Heart right ventricle (tissue), 16 donors: ENCODE data around the gene TMEM204. TPM values are rescaled to one million over a fixed set of nuclear protein-coding genes. Genes with fewer than 3 reads are reported as not detected.

Experiments
- ATAC-seq, 8 donors: fragments of 200-7000 bp; cut with Tn5 transposase; one replicate each; pipeline ENCODE4 v1.9.1; 2020; ENCODE audit warnings: mild to moderate bottlenecking in 8 of 8, moderate library complexity in 8 of 8, moderate number of reproducible peaks in 1 of 8
- DNase-seq, 2 donors: peaks; one replicate each; pipeline ENCODE4 v3.0.0-alpha.2; 2020
- H3K27ac ChIP-seq, 10 donors: fragments of 200-600 bp; sonication (generic) in 2 of 10; one replicate each; pipeline versions ENCODE4 v1.5.0 to v1.8.0; 2020 to 2022; ENCODE audit warnings: mild to moderate bottlenecking in 3 of 10
- H3K27me3 ChIP-seq, 7 donors: fragments of 200-600 bp; one replicate each; pipeline ENCODE4 v1.8.0; 2021 to 2022; ENCODE audit warnings: mild to moderate bottlenecking in 2 of 7
- H3K36me3 ChIP-seq, 9 donors: fragments of 200-600 bp; sonication (generic) in 1 of 9; one replicate each; pipeline versions ENCODE4 v1.5.0 to v1.8.0; 2020 to 2022; ENCODE audit warnings: mild to moderate bottlenecking in 2 of 9
- H3K4me1 ChIP-seq, 9 donors: fragments of 200-600 bp; sonication (generic) in 1 of 9; one replicate each; pipeline versions ENCODE4 v1.5.0 to v1.8.0; 2020 to 2022; ENCODE audit warnings: mild to moderate bottlenecking in 4 of 9
- H3K4me3 ChIP-seq, 10 donors: fragments of 200-600 bp; sonication (generic) in 2 of 10; one replicate each; pipeline versions ENCODE4 v1.5.0 to v1.8.0; 2020 to 2022; ENCODE audit warnings: mild to moderate bottlenecking in 7 of 10, moderate library complexity in 2 of 10
- H3K9me3 ChIP-seq, 11 donors: fragments of 200-600 bp in 10 of 11; sonication (generic) in 2 of 11; one replicate each; pipeline versions ENCODE4 v1.5.0 to v1.8.0; 2013 to 2022; ENCODE audit warnings: mild to moderate bottlenecking in 2 of 11, control low read depth in 1 of 11, moderate library complexity in 1 of 11
- CTCF ChIP-seq, 9 donors: fragments of 200-600 bp; sonication (generic) in 2 of 9; IDR thresholded peaks; one replicate each; pipeline versions ENCODE4 v1.5.0 to v1.8.0; 2021 to 2022; ENCODE audit warnings: antibody characterized with exemption in 9 of 9, mild to moderate bottlenecking in 5 of 9, moderate library complexity in 1 of 9
- WGBS, 2 donors: extraction: QIAGEN DNeasy Blood & Tissue Kit; methylation state at CpG; one replicate each; pipeline ENCODE4 v1.1.7; 2013; ENCODE audit warnings: inconsistent platforms in 1 of 2; 5-methylcytosine and 5-hydroxymethylcytosine counted together
- intact Hi-C, 10 donors: fragments of 100-400 bp; cut with DNase I; formaldehyde crosslinking; loops; one replicate each; pipeline versions ENCODE4 v1.11.1 to v1.14.2; 2022
- polyA plus RNA-seq, 2 donors: library from polyadenylated mRNA; stranded (reverse); fragments of 200-250 nt; gene quantifications; one replicate each; pipeline ENCODE4 v1.2.3, GENCODE V29; 2013
- total RNA-seq, 10 donors: library from RNA; stranded (reverse); fragmentation: NEBNext Ultra II Directional in 3 of 10; extraction: Animal tissue kit (Norgen Biotek cat#: 25700) in 3 of 10; gene quantifications; one replicate each; pipeline versions ENCODE4 v1.2.1 to v1.2.4, GENCODE V29; 2021 to 2023
- donor health status: Arrhythmogenic right ventricular cardiomyopathy.
- donor health status: ischemic (EF 13 %, LVEDD 7.1; RV severe dilation, severe dysfunction).
- donor health status: healthy with polysubstance abuse.
- donor health status: DM: no; HTN: yes; CAD: no.
- donor health status: DM: no; HTN: no; CAD: no.
- donor health status: ischemic (EF 25% LVEDD 6.9; RV normal size, moderate dysfunction).
- donor health status: ischemic (EF 25% LVEDD 5.7; RV mildly dilated, moderate dysfunction).
- donor health status: healthy.
- donor health status: DM: yes; HTN: yes; CAD: no.
- donor health status: Ischemic cardiomyopathy.
- donor health status: ischemic (EF 35%, LVEDD 5.7; RV mildly dilated, moderate dysfunction).
- donor health status: nonischemic (EF 11% LVEDD 7.7; RV severe dilation, severe dysfunction).
- donor health status: DM: yes; HTN: yes; CAD: no.
- donor health status: PGD.
- donor health status: ischemic (EF 29% LVEDD 5.4; RV normal size, mild dysfunction).
- donor health status: nonischemic (EF 23%, LVEDD 6.1; RV moderate dilation, normal function).

The TMEM204 gene
- total and polyA plus RNA-seq, 12 donors, result 10.7 to 49.9 (median 19.8) TPM

GRCh38 chr16:1499756-1500464 lies 33.6 kb upstream of the TMEM204 start:
- Histone ChIP-seq H3K27ac (no peak overlapping the region), H3K9me3 (no peaks in the 10 kb centered on the region), H3K4me3 (no peak overlapping the region), H3K27me3 (no peaks in the 10 kb centered on the region), H3K4me1 (peaks cover 4 to 10% (median 7%) of the 10 kb centered on the region in 9 donors), H3K36me3 (peaks cover 8 to 95% (median 61%) of the 10 kb centered on the region in 9 donors)
- WGBS, 2 donors, result 94% methylated on average over 36 of the region's 36 CpGs
- intact Hi-C loops, result loop anchor here in 7 of 10 donors (5.0 to 10.0 kb wide), 8 partner anchors 32 to 205 kb away; partner anchors contain the start of genes CRAMP1 (in 1 of the 7), IFT140 (in 1 of the 7), MAPK8IP3 (in 1 of the 7) and TMEM204 (in 1 of the 7)
- DNase-seq (no peak), ATAC-seq (no peak)
- TF ChIP-seq CTCF (IDR thresholded peaks at IDR 0.05), result no peak

- Histone ChIP-seq H3K27me3 (no peaks in the 10 kb centered on the region), H3K4me1 (peaks cover 0 to 3% (median 0%) of the 10 kb centered on the region in 9 donors), H3K9me3 (no peaks in the 10 kb centered on the region), H3K4me3 (no peak overlapping the region), H3K27ac (no peak overlapping the region), H3K36me3 (peaks cover 8 to 94% (median 54%) of the 10 kb centered on the region in 9 donors)
- no peak for ATAC-seq
- intact Hi-C loops, result no loop called here
- no peak for TF ChIP-seq CTCF (IDR thresholded peaks at IDR 0.05)
- 93 to 96% methylated on average over 44 of the region's 44 CpGs for WGBS, 2 donors
- DNase-seq, result no peak
Measured at GRCh38 chr16:1500465-1501150, 32.9 kb upstream of the TMEM204 start.

- no peak overlapping the region for H3K4me3 ChIP-seq
- ATAC-seq (no peak), DNase-seq (no peak)
- no peak overlapping the region for H3K27ac ChIP-seq
- H3K36me3 ChIP-seq, result peaks cover 8 to 94% (median 44%) of the 10 kb centered on the region in 9 donors
- no peak for TF ChIP-seq CTCF (IDR thresholded peaks at IDR 0.05)
- intact Hi-C loops, result no loop called here
- no peaks in the 10 kb centered on the region for H3K27me3 ChIP-seq
- 94% methylated on average over 23 of the region's 23 CpGs for WGBS, 2 donors
- H3K4me1 ChIP-seq, result no peaks in the 10 kb centered on the region
- H3K9me3 ChIP-seq, result no peaks in the 10 kb centered on the region
Measured at GRCh38 chr16:1501630-1502029, 31.8 kb upstream of the TMEM204 start.

- intact Hi-C loops, result no loop called here
- H3K9me3 ChIP-seq, result no peaks in the 10 kb centered on the region
- TF ChIP-seq CTCF (IDR thresholded peaks at IDR 0.05), result no peak
- H3K27me3 ChIP-seq, result no peaks in the 10 kb centered on the region
- no peak overlapping the region for H3K4me3 ChIP-seq
- no peak overlapping the region for H3K27ac ChIP-seq
- no peak for DNase-seq
- H3K4me1 ChIP-seq, result no peaks in the 10 kb centered on the region
- 95 to 96% methylated on average over 42 of the region's 42 CpGs for WGBS, 2 donors
- H3K36me3 ChIP-seq, result peaks cover 8 to 94% (median 38%) of the 10 kb centered on the region in 9 donors
- ATAC-seq, result no peak
Measured at GRCh38 chr16:1502092-1503004, 31.1 kb upstream of the TMEM204 start.
